Measurements from ENCODE around the gene DUSP1. TPM values are rescaled to one million over a fixed set of nuclear protein-coding genes. Genes with fewer than 3 reads are reported as not detected.

DUSP1 gene
- total and polyA plus RNA-seq, 10 of the 15 experiments (the other 5 are each of a cell fraction or from before 2014, with no cell fraction given): 1.4 to 6.2 (median 3.9) TPM

DNA sequence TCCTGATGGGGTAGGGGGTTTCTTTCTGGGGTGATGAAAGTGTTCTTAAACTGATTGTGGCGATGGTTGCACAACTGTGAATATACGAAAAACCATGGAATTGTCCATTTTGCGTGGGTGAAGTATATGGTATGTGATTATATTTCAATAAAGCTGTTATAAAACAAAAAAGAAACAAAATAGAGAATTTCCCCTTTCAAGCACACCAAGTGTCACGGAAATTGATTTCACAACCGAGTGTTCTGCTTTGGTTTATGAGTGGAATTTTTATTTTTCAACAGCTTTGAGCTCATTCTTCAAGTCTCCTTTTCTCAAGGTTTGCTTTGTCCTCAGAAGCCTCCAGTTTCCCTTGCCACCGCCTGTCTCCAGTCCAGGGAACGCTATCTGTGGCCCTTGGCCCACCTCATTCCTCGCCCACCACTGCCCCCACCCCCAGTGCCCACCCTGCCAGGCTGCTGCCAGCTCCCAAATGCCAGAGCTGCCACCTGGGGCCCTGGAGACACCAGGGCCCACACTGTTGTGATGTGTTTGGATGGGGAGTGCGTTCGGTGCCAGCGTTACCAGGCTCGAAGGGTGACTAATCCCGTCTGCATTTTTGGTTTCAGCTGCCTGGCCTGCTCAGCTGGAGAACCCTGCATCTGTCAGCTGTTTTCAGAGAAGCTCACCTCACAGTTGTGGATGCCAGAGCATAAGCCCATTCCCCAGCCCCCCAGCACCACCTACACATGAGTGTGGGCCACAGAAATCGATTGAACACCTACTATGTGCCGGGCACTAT lies 30.4 kb downstream of the DUSP1 start (continued):
- TF ChIP-seq, protein P1, sequence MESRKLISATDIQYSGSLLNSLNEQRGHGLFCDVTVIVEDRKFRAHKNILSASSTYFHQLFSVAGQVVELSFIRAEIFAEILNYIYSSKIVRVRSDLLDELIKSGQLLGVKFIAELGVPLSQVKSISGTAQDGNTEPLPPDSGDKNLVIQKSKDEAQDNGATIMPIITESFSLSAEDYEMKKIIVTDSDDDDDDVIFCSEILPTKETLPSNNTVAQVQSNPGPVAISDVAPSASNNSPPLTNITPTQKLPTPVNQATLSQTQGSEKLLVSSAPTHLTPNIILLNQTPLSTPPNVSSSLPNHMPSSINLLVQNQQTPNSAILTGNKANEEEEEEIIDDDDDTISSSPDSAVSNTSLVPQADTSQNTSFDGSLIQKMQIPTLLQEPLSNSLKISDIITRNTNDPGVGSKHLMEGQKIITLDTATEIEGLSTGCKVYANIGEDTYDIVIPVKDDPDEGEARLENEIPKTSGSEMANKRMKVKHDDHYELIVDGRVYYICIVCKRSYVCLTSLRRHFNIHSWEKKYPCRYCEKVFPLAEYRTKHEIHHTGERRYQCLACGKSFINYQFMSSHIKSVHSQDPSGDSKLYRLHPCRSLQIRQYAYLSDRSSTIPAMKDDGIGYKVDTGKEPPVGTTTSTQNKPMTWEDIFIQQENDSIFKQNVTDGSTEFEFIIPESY (IDR thresholded peaks at IDR 0.05): no peak
- no peak for TF ChIP-seq TCF3 (IDR thresholded peaks at IDR 0.05; ENCODE audit: borderline replicate concordance, insufficient read depth, low read depth, low read length)
- TF ChIP-seq ZNF622 (IDR thresholded peaks at IDR 0.05): no peak
- TF ChIP-seq CREM (IDR thresholded peaks at IDR 0.05; ENCODE audit: low read depth): no peak
- TF ChIP-seq ZNF207 (IDR thresholded peaks at IDR 0.05; ENCODE audit: borderline replicate concordance): no peak
- TF ChIP-seq MXI1 (IDR thresholded peaks at IDR 0.05; ENCODE audit: low read depth, low read length): no peak
- TF ChIP-seq PAX5 (IDR thresholded peaks at IDR 0.05; ENCODE audit: borderline replicate concordance, low read depth, low read length): no peak

GRCh38 chr5:172739375-172739774 lies 31.6 kb downstream of the DUSP1 start:
- Histone ChIP-seq H3K27me3 (replicated peaks in 1 of 2; ENCODE audit: control insufficient read depth in 2 of 2, insufficient read depth in 2 of 2, low read length in 1 of 2) (no peaks in the 10 kb centered on the region), H3K4me2 (ENCODE audit: control insufficient read depth, insufficient read depth) (no peak overlapping the region), H3K9ac (ENCODE audit: control insufficient read depth, insufficient read depth, low read length) (no peak overlapping the region), H3K27ac (ENCODE audit: control insufficient read depth, insufficient read depth) (no peak overlapping the region), H3K4me1 (ENCODE audit: control insufficient read depth, insufficient read depth, low read length) (peaks cover 3% of the 10 kb centered on the region), H3K79me2 (ENCODE audit: control insufficient read depth, insufficient read depth, low read length) (no peaks in the 10 kb centered on the region), H2AFZ (ENCODE audit: control insufficient read depth, low read depth, low read length) (no peak overlapping the region), H3K4me3 (no peak overlapping the region), H3K9me3 (replicated peaks; ENCODE audit: control insufficient read depth, insufficient read depth, low read length) (no peaks in the 10 kb centered on the region), H4K20me1 (ENCODE audit: control insufficient read depth, insufficient read depth) (no peaks in the 10 kb centered on the region), H3K36me3 (ENCODE audit: control insufficient read depth in 2 of 2, insufficient read depth in 2 of 2, low read length in 1 of 2) (no peaks in the 10 kb centered on the region)
- whole genome bisulfite sequencing (ENCODE audit: insufficient coverage, insufficient replicate concordance, low lambda C conversion rate, missing lambda C conversion rate): 92% methylated on average over 6 of the region's 6 CpGs
- DNase-seq (ENCODE audit: low read depth, low spot score) (no peak), ATAC-seq (no peak), FAIRE-seq (no peak)
- intact Hi-C loops (cut with micrococcal nuclease; ENCODE audit: unreplicated experiment): no loop called here
- SMC1A ChIA-PET (ENCODE audit: uncharacterized antibody, unreplicated experiment): no interaction called here
- in situ Hi-C loops (cut with MboI): no loop called here
- BruUV-seq (replicated peaks): no TSS peak
- RAD21 ChIA-PET (ENCODE audit: unreplicated experiment): no interaction called here
- TF ChIP-seq WRNIP1 (IDR thresholded peaks at IDR 0.05; ENCODE audit: borderline replicate concordance, low read depth, low read length): no peak
- POLR2A ChIA-PET: interaction anchor here (0.6 kb wide), 1 partner anchor 49 kb away, joined by 3 read pairs; no protein-coding TSS in a partner anchor
- CTCF ChIA-PET: no interaction called here

Measured in GM12878 (cell line).